Thyroid gland (tissue), 4 donors: Measurements from ENCODE around the gene SERPINB1. TPM values are rescaled to one million over a fixed set of nuclear protein-coding genes. Genes with fewer than 3 reads are reported as not detected.
"Not testable (repeated sequence)": the region's sequence is repeated elsewhere in the genome, so short reads cannot be mapped to it uniquely, and the experiment has no call there.

Experiments used
- DNase-seq, 2 donors: peaks; one replicate each; pipeline ENCODE4 v3.0.0-alpha.2; 2019
- H3K27ac ChIP-seq, 3 donors: fragments of 200-600 bp; sonication (generic); 1 replicate in 2 of 3; 2 replicates in 1 of 3; pipeline ENCODE4 v1.5.1; 2016 to 2019; ENCODE audit warnings: mild to moderate bottlenecking in 1 of 3, moderate library complexity in 1 of 3
- H3K27me3 ChIP-seq: fragments of 200-600 bp; sonication (generic); one replicate; pipeline ENCODE4 v1.5.1; 2019
- H3K36me3 ChIP-seq, 2 donors: fragments of 200-600 bp; sonication (generic); one replicate each; pipeline ENCODE4 v1.5.1; 2016 to 2019
- H3K4me1 ChIP-seq, 2 donors: fragments of 200-600 bp; sonication (generic); one replicate each; pipeline ENCODE4 v1.5.1; 2017 to 2019
- H3K4me3 ChIP-seq, 3 donors: fragments of 200-600 bp; sonication (generic); replicated peaks in 1 of 3; 1 replicate in 2 of 3; 2 replicates in 1 of 3; pipeline ENCODE4 v1.5.1; 2016; ENCODE audit warnings: mild to moderate bottlenecking in 1 of 3
- H3K9me3 ChIP-seq: fragments of 200-600 bp; sonication (generic); one replicate; pipeline ENCODE4 v1.5.1; 2017
- CTCF ChIP-seq, 6 experiments: fragments of 200-600 bp in 3 of 6; fragments of 450-650 bp in 3 of 6; sonication (generic) in 3 of 6; IDR thresholded peaks; one replicate each; pipeline ENCODE4 v1.5.1; 2016 to 2019; ENCODE audit warnings: antibody characterized with exemption in 6 of 6, mild to moderate bottlenecking in 2 of 6, inconsistent platforms in 1 of 6, moderate library complexity in 1 of 6
- POLR2A ChIP-seq, 2 donors: fragments of 450-650 bp; IDR thresholded peaks; one replicate each; pipeline ENCODE4 v1.6.1; 2017; ENCODE audit warnings: antibody characterized with exemption in 2 of 2, mild to moderate bottlenecking in 2 of 2, moderate library complexity in 1 of 2
- WGBS, 2 donors: methylation state at CpG; one replicate each; pipeline ENCODE4 v1.1.5; 2017; 5-methylcytosine and 5-hydroxymethylcytosine counted together
- intact Hi-C: fragments of 100-400 bp; cut with DNase I; formaldehyde crosslinking; loops from one replicate; pipeline ENCODE4 v1.15.1; 2023
- total RNA-seq, 4 donors: library from RNA; depleted of rRNA; stranded (reverse); fragments of >200 nt; gene quantifications; one replicate each; pipeline ENCODE4 v1.2.3, GENCODE V29; 2016

SERPINB1 gene
- total RNA-seq, 4 donors from 2014 or later: 36.2 to 52.8 (median 43.4) TPM

GRCh38 chr6:2803731-2804429 lies 37.8 kb downstream of the SERPINB1 start:
- Histone ChIP-seq H3K4me3 (no peak overlapping the region), H3K9me3 (no peaks in the 10 kb centered on the region), H3K4me1 (peaks cover 8 to 13% of the 10 kb centered on the region in 2 donors), H3K27me3 (no peaks in the 10 kb centered on the region), H3K36me3 (no peaks in the 10 kb centered on the region), H3K27ac (no peak overlapping the region)
- WGBS, 2 donors: 59 to 83% methylated on average over 5 to 7 of the region's 7 CpGs
- TF ChIP-seq POLR2A (IDR thresholded peaks at IDR 0.05) (no peak), CTCF (IDR thresholded peaks at IDR 0.05) (no peak)
- no peak for DNase-seq
- intact Hi-C loops: no loop called here

- TF ChIP-seq CTCF (IDR thresholded peaks at IDR 0.05): no peak
- no peak for TF ChIP-seq POLR2A (IDR thresholded peaks at IDR 0.05)
- H3K27me3 ChIP-seq: no peaks in the 10 kb centered on the region
- H3K36me3 ChIP-seq: no peaks in the 10 kb centered on the region
- H3K4me1 ChIP-seq: peaks cover 8 to 13% of the 10 kb centered on the region in 2 donors
- no peak overlapping the region for H3K4me3 ChIP-seq
- no peaks in the 10 kb centered on the region for H3K9me3 ChIP-seq
- WGBS, 2 donors: 91 to 97% methylated on average over 8 of the region's 8 CpGs
- H3K27ac ChIP-seq: no peak overlapping the region
- intact Hi-C loops: no loop called here
- no peak for DNase-seq
These were observed 39.1 kb downstream of the SERPINB1 start for GRCh38 chr6:2802521-2803060.

GRCh38 chr6:2801687-2802086 lies 40.0 kb downstream of the SERPINB1 start:
- intact Hi-C loops, H3K27me3 ChIP-seq, H3K9me3 ChIP-seq, H3K4me3 ChIP-seq, H3K27ac ChIP-seq, H3K36me3 ChIP-seq, DNase-seq: not testable (repeated sequence)
- 93 to 97% methylated on average over 2 to 4 of the region's 4 CpGs for WGBS, 2 donors
- peaks cover 13 to 16% of the 10 kb centered on the region in 2 donors for H3K4me1 ChIP-seq

- H3K4me1 ChIP-seq: peaks cover 13 to 16% of the 10 kb centered on the region in 2 donors
- no peak overlapping the region for H3K4me3 ChIP-seq
- no peaks in the 10 kb centered on the region for H3K9me3 ChIP-seq
- DNase-seq: no peak
- H3K36me3 ChIP-seq: no peaks in the 10 kb centered on the region
- WGBS, 2 donors: 92 to 93% methylated on average over 12 to 14 of the region's 14 CpGs
- H3K27me3 ChIP-seq: no peaks in the 10 kb centered on the region
- H3K27ac ChIP-seq: no peak overlapping the region
- intact Hi-C loops: no loop called here
- no peak for TF ChIP-seq CTCF (IDR thresholded peaks at IDR 0.05)
- TF ChIP-seq POLR2A (IDR thresholded peaks at IDR 0.05): no peak
These were observed 40.9 kb downstream of the SERPINB1 start for GRCh38 chr6:2800552-2801316.

- H3K36me3 ChIP-seq: no peaks in the 10 kb centered on the region
- H3K9me3 ChIP-seq: no peaks in the 10 kb centered on the region
- DNase-seq: no peak
- no peak overlapping the region for H3K4me3 ChIP-seq
- no peak overlapping the region for H3K27ac ChIP-seq
- intact Hi-C loops: no loop called here
- no peak for TF ChIP-seq CTCF (IDR thresholded peaks at IDR 0.05)
- no peak for TF ChIP-seq POLR2A (IDR thresholded peaks at IDR 0.05)
- WGBS, 2 donors: 83 to 85% methylated on average over 11 of the region's 11 CpGs
- H3K4me1 ChIP-seq: peaks cover 13 to 16% of the 10 kb centered on the region in 2 donors
- no peaks in the 10 kb centered on the region for H3K27me3 ChIP-seq
These were observed 41.6 kb downstream of the SERPINB1 start for GRCh38 chr6:2799936-2800527.
